Epithelial cell of proximal tubule (primary cell): ENCODE data around the gene DUSP5. TPM values are rescaled to one million over a fixed set of nuclear protein-coding genes. Genes with fewer than 3 reads are reported as not detected.

Source experiments
- DNase-seq: peaks from one replicate; pipeline ENCODE4 v3.0.0-alpha.2; 2011; ENCODE audit warnings: low read depth
- H3K4me3 ChIP-seq: 2 replicates; pipeline ENCODE4 v1.5.1; 2011; ENCODE audit warnings: low read depth, mild to moderate bottlenecking, low read length
- CTCF ChIP-seq: conservative IDR thresholded peaks from 2 replicates; pipeline ENCODE4 v1.5.1; 2012; ENCODE audit warnings: low read depth, mild to moderate bottlenecking, low read length
- total RNA-seq: library from RNA; depleted of rRNA; stranded (reverse); fragments of >200 nt; gene quantifications from 2 replicates; pipeline ENCODE4 v1.2.3, GENCODE V29; 2015

DUSP5 gene
- total RNA-seq, 1 donor from 2014 or later = 76.2 TPM

DNA sequence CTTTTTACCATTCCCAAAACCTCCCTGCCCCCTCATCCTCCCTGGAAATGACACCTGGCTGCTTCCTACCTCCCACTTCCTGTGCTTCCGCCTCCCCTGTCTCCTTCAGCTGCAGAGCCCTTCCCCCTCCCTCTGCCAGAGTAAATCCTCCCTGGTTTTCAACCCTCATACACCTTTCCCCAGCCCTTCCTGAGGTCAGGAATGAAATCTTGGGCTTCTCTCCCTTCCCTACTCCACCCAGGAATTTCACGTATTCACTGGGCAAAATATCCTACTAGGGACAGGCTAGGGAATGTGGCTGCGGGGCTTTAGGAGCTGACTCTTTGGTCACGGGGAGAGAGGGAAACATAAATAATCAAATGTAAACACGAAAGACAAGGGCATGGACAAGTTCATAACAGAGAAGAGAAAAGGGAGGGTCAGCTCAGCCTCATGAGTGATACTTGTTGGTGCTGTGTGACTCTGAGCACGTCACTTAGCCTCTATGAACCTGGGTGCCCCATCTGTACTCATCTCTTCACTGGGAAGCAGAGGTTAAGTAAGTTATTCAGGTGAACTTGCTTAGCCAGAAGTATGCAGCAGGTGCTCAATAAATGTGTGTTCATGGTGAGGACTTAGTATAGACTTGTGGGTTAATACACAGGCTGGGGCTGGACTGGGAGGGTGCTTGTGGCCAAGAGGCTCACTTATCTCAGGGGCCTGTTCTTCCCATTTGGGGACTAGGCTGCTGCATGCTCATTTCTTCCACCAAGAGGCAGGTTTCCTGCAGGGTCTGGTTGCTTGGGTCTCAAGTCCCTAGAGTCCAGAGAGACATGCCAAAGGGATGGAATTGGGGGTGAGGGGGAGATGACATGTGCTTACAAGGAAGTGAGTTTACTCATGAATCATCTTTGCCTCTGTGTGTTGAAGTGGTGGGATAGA, 10.0 kb upstream of the DUSP5 start:
- H3K4me3 ChIP-seq = no peak overlapping the region
- DNase-seq = no peak
- no peak for TF ChIP-seq CTCF

- H3K4me3 ChIP-seq = no peak overlapping the region
- DNase-seq = no peak
- TF ChIP-seq CTCF = no peak
These were observed 9.4 kb upstream of the DUSP5 start for GRCh38 chr10:110488332-110488681.

- DNase-seq = no peak
- no peak for TF ChIP-seq CTCF
- no peak overlapping the region for H3K4me3 ChIP-seq
These were observed 8.8 kb upstream of the DUSP5 start for GRCh38 chr10:110488940-110489339.

DNA sequence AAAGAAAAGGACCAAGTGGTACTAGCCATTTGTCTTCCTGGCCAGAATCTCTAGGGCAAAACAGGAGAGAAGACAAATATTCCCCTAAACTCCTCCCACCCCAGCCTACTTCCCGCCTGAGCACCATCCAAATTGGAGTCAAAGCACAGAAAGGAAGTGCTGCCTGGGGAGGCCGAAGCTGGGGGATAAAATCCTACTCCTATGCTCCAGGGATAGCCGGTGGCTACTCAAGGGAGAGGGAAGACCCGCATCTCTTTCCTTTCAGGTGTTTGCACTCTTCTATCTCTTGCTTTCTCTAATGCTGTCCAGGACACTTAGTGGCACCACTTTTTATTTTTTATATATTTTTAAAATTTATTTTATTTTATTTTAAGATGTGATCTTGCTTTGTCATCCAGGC, 7.1 kb upstream of the DUSP5 start:
- no peak overlapping the region for H3K4me3 ChIP-seq
- no peak for DNase-seq
- no peak for TF ChIP-seq CTCF

- H3K4me3 ChIP-seq = no peak overlapping the region
- no peak for TF ChIP-seq CTCF
- no peak for DNase-seq
These were observed 6.4 kb upstream of the DUSP5 start for GRCh38 chr10:110491346-110491745.

DNA sequence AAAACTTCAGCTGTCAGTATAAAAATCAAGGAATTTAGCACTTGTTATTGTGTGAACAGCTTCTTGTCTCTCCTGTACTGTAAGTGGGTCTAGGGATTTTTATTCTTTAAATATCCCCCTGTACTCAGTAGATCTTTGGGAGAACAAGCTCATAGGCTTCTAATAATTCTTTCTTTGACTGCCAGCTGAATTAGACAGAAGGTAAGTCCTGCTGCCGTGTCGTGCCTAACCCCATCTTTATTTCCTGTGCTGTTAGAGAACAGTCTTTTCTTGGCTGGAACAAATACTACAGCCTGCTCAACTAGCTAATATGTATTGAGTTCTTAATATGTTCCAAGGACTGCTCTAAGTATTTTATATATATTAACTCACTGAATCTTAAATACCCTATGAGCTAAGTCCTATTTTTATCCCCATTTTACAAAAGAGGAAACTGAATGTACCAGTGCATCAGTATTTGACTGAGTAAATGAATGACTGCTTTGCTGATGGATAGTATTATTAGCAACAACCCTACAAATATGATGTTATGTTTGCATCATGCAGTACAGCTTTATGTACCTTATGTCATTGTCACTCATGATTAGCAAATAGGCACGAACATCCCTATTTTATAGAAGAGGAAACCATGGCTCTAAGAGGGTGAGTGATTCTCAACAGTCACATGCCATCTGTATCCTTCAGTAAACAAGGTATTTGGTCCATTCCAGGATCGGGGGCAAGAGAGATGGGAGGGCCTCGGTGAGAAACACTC, 5.5 kb upstream of the DUSP5 start:
- H3K4me3 ChIP-seq = no peak overlapping the region
- no peak for TF ChIP-seq CTCF
- DNase-seq = no peak
